Brain microvascular endothelial cell (primary cell): ENCODE data around the gene IDS.

Source experiments
- DNase-seq: peaks from one replicate; pipeline ENCODE4 v3.0.0-alpha.2; 2020
- H3K27ac ChIP-seq: fragments of 250-450 bp; sonication (Bioruptor Pico); 2 replicates; pipeline ENCODE4 v1.5.1; 2020; ENCODE audit warnings: mild to moderate bottlenecking, moderate library complexity
- H3K27me3 ChIP-seq: fragments of 250-450 bp; sonication (Bioruptor Pico); replicated peaks from 2 replicates; pipeline ENCODE4 v1.5.1; 2020; ENCODE audit warnings: mild to moderate bottlenecking
- H3K36me3 ChIP-seq: fragments of 250-450 bp; sonication (Bioruptor Pico); replicated peaks from 2 replicates; pipeline ENCODE4 v1.5.1; 2020; ENCODE audit warnings: mild to moderate bottlenecking
- H3K4me3 ChIP-seq: 2 replicates; pipeline ENCODE4 v1.5.1; 2011; ENCODE audit warnings: low read depth, mild to moderate bottlenecking, control low read depth, low read length, moderate library complexity
- CTCF ChIP-seq: IDR thresholded peaks from 2 replicates; pipeline ENCODE4 v1.5.1; 2011; ENCODE audit warnings: low read depth, mild to moderate bottlenecking, moderate library complexity, low read length, control low read depth, inconsistent platforms; ENCODE audit errors: missing control alignments
- in situ Hi-C: cut with HindIII; loops from 2 replicates; pipeline ENCODE4 v1.10.0; 2017; ENCODE audit warnings: low sequenced_read_pairs, low pct_ligation_motif_present

Gene IDS

GRCh38 chrX:149497054-149497453 lies 8.1 kb downstream of the IDS start:
- TF ChIP-seq CTCF: no peak

GRCh38 chrX:149495573-149496071 lies 9.5 kb downstream of the IDS start:
- Histone ChIP-seq H3K27ac (peak overlapping the region; percentile 55), H3K4me3 (no peak overlapping the region), H3K27me3 (no peaks in the 10 kb centered on the region), H3K36me3 (peaks cover 18% of the 10 kb centered on the region)
- DNase-seq: peak; percentile 77
- no peak for TF ChIP-seq CTCF
- in situ Hi-C loops: no loop called here

More at GRCh38 chrX:149497054-149497453, 8.1 kb downstream of the IDS start:
- DNase-seq: no peak
- in situ Hi-C loops: no loop called here
- Histone ChIP-seq H3K27me3 (no peaks in the 10 kb centered on the region), H3K36me3 (peaks cover 16% of the 10 kb centered on the region), H3K4me3 (no peak overlapping the region), H3K27ac (no peak overlapping the region)

GRCh38 chrX:149494844-149495565 lies 10.1 kb downstream of the IDS start:
- no peak for DNase-seq
- in situ Hi-C loops: no loop called here
- peak overlapping the region; percentile 21 for H3K27ac ChIP-seq
- H3K4me3 ChIP-seq: no peak overlapping the region
- no peak for TF ChIP-seq CTCF
- H3K27me3 ChIP-seq: no peaks in the 10 kb centered on the region
- peaks cover 18% of the 10 kb centered on the region for H3K36me3 ChIP-seq

GRCh38 chrX:149493567-149494562 lies 11.2 kb downstream of the IDS start:
- DNase-seq: no peak
- Histone ChIP-seq H3K27ac (no peak overlapping the region), H3K4me3 (no peak overlapping the region), H3K27me3 (no peaks in the 10 kb centered on the region), H3K36me3 (peaks cover 18% of the 10 kb centered on the region)
- no peak for TF ChIP-seq CTCF
- in situ Hi-C loops: no loop called here

GRCh38 chrX:149491812-149492211 lies 13.3 kb downstream of the IDS start:
- no peak overlapping the region for H3K4me3 ChIP-seq
- peaks cover 16% of the 10 kb centered on the region for H3K36me3 ChIP-seq
- H3K27ac ChIP-seq: no peak overlapping the region
- H3K27me3 ChIP-seq: no peaks in the 10 kb centered on the region
- in situ Hi-C loops: no loop called here
- DNase-seq: no peak
- TF ChIP-seq CTCF: no peak
